Neural progenitor cell (in vitro differentiated cells): ENCODE data around the gene KPNA3. TPM values are rescaled to one million over a fixed set of nuclear protein-coding genes. Genes with fewer than 3 reads are reported as not detected.

Source experiments
- DNase-seq: peaks from one replicate; pipeline ENCODE4 v3.0.0-alpha.2; 2016; ENCODE audit warnings: low spot score
- H2AFZ ChIP-seq: fragments of 200-600 bp; sonication (generic); replicated peaks from 2 replicates; pipeline ENCODE4 v1.6.1; 2016; ENCODE audit warnings: antibody characterized with exemption
- H3F3A ChIP-seq: fragments of 200-600 bp; sonication (generic); 2 replicates; pipeline ENCODE4 v1.6.1; 2016; ENCODE audit warnings: antibody characterized with exemption, low read depth
- H3K27ac ChIP-seq: fragments of 200-600 bp; sonication (generic); 2 replicates; pipeline ENCODE4 v1.5.1; 2016; ENCODE audit warnings: mild to moderate bottlenecking
- H3K27me3 ChIP-seq: fragments of 200-600 bp; sonication (generic); 2 replicates; pipeline ENCODE4 v1.6.1; 2016; ENCODE audit warnings: mild to moderate bottlenecking, moderate library complexity
- H3K36me3 ChIP-seq: fragments of 200-600 bp; sonication (generic); 2 replicates; pipeline ENCODE4 v1.5.1; 2016
- H3K4me1 ChIP-seq: fragments of 200-600 bp; sonication (generic); 2 replicates; pipeline ENCODE4 v1.6.1; 2016; ENCODE audit warnings: mixed run types
- H3K4me2 ChIP-seq: fragments of 200-600 bp; sonication (generic); 2 replicates; pipeline ENCODE4 v1.6.1; 2016
- H3K4me3 ChIP-seq: fragments of 200-600 bp; sonication (generic); 2 replicates; pipeline ENCODE4 v1.5.1; 2016
- H3K79me2 ChIP-seq: fragments of 200-600 bp; sonication (generic); 2 replicates; pipeline ENCODE4 v1.6.1; 2016; ENCODE audit warnings: low read depth
- H3K9ac ChIP-seq: fragments of 200-600 bp; sonication (generic); 2 replicates; pipeline ENCODE4 v1.6.1; 2016
- H3K9me3 ChIP-seq: fragments of 200-600 bp; sonication (generic); 2 replicates; pipeline ENCODE4 v1.5.1; 2016; ENCODE audit warnings: low read depth
- H4K20me1 ChIP-seq: fragments of 200-600 bp; sonication (generic); 2 replicates; pipeline ENCODE4 v1.6.1; 2016; ENCODE audit warnings: low read depth
- H3K27ac Mint-ChIP-seq: 3 replicates; pipeline ENCODE4 v1.8.0; 2021; ENCODE audit warnings: mixed read lengths
- H3K27me3 Mint-ChIP-seq: 2 replicates; pipeline ENCODE4 v1.8.0; 2022; ENCODE audit warnings: low read depth, mild to moderate bottlenecking, inconsistent platforms, moderate library complexity, mixed read lengths; ENCODE audit not compliant: insufficient read depth
- H3K36me3 Mint-ChIP-seq: 3 replicates; pipeline ENCODE4 v1.8.0; 2021; ENCODE audit warnings: mixed read lengths
- H3K4me1 Mint-ChIP-seq: 3 replicates; pipeline ENCODE4 v1.8.0; 2021; ENCODE audit warnings: mixed read lengths
- H3K4me3 Mint-ChIP-seq: 3 replicates; pipeline ENCODE4 v1.8.0; 2021; ENCODE audit warnings: mild to moderate bottlenecking, moderate library complexity, mixed read lengths
- H3K9me3 Mint-ChIP-seq: 3 replicates; pipeline ENCODE4 v1.8.0; 2020; ENCODE audit warnings: mixed read lengths
- EZH2 ChIP-seq: fragments of 200-600 bp; sonication (generic); IDR thresholded peaks from 2 replicates; pipeline ENCODE4 v1.6.1; 2017; ENCODE audit warnings: antibody characterized with exemption, mild to moderate bottlenecking, moderate library complexity
- EZH2phosphoT487 ChIP-seq: fragments of 200-600 bp; sonication (generic); IDR thresholded peaks from 2 replicates; pipeline ENCODE4 v1.6.1; 2017; ENCODE audit warnings: antibody characterized with exemption
- total RNA-seq: library from RNA; depleted of rRNA; stranded (reverse); fragments of >200 nt; gene quantifications from 2 replicates; pipeline ENCODE4 v1.2.3, GENCODE V29; 2015; ENCODE audit warnings: low replicate concordance
- TF ChIP-seq, protein P1 (sequence below): fragments of 200-600 bp; sonication (generic); IDR thresholded peaks from 2 replicates; pipeline ENCODE4 v1.5.1; 2017; ENCODE audit warnings: antibody characterized with exemption, mild to moderate bottlenecking

Gene KPNA3, protein sequence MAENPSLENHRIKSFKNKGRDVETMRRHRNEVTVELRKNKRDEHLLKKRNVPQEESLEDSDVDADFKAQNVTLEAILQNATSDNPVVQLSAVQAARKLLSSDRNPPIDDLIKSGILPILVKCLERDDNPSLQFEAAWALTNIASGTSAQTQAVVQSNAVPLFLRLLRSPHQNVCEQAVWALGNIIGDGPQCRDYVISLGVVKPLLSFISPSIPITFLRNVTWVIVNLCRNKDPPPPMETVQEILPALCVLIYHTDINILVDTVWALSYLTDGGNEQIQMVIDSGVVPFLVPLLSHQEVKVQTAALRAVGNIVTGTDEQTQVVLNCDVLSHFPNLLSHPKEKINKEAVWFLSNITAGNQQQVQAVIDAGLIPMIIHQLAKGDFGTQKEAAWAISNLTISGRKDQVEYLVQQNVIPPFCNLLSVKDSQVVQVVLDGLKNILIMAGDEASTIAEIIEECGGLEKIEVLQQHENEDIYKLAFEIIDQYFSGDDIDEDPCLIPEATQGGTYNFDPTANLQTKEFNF
- total RNA-seq, result 37.4 and 49.4 TPM in 2 replicates

DNA sequence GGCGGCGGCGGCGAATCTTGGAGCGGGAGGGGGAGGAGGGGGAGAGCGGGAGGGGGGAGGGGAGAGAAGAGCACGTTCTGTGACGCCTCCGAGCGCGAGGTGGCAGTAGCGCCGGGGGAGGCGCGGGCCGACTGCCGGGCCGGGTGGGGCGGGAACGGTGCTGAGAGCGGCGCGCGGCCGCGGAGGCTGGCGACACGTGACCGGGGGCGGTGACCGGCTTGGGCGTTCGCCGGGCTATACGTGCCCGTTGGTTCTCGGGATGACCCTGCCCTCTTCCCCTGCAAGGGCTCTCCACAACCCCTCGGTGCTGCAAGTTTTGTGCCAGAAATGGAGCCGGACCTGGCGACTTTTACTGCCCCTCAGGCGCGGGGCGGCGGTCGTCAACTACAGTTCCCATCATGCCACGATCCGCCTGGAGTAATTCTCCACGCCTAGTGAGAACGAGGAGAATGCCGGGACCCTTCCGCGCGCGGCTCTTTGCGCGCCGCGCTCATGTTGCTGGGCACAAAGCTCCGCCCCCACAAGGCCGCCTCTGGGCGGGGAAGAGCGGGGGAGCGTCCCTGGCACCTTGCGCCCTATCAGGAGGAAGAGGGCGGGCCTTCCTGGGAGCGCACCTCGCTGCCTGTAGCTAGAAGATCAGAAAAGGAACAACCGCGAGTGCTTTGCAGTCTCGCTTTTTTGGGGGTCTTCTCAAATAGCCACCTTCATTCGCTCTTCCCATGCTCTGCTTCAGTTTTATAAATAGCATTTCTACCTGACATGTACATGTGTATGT lies at the start of gene KPNA3:
Gene KPNA3 (minus strand): TSS at position 133 of the 775 bp plus-strand sequence. CDS start 176 bp downstream, outside the sequence.
- Histone ChIP-seq H3K9ac (peak within 1 kb of the TSS; percentile 68), H3K79me2 (peaks cover 41% of the 10 kb centered on the region), H3K4me3 (peak within 1 kb of the TSS; percentile 80), H3K27ac (peak within 1 kb of the TSS; percentile 90), H3F3A (peaks cover 24% of the 10 kb centered on the region), H3K36me3 (no peaks in the 10 kb centered on the region), H3K4me2 (peak within 1 kb of the TSS; percentile 86), H3K9me3 (no peaks in the 10 kb centered on the region), H3K27me3 (no peaks in the 10 kb centered on the region), H3K4me1 (peaks cover 18% of the 10 kb centered on the region), H2AFZ (peak within 1 kb of the TSS; percentile 94), H4K20me1 (peaks cover 29% of the 10 kb centered on the region)
- peak; percentile 97 for DNase-seq
- Mint-ChIP-seq H3K27me3 (peaks cover 6% of the 10 kb centered on the region), H3K9me3 (no peaks in the 10 kb centered on the region), H3K36me3 (peaks cover 14% of the 10 kb centered on the region), H3K4me1 (peaks cover 28% of the 10 kb centered on the region), H3K27ac (peak within 1 kb of the TSS; percentile 97), H3K4me3 (peak within 1 kb of the TSS; percentile 100)
- no peak for TF ChIP-seq EZH2
- TF ChIP-seq, protein P1, sequence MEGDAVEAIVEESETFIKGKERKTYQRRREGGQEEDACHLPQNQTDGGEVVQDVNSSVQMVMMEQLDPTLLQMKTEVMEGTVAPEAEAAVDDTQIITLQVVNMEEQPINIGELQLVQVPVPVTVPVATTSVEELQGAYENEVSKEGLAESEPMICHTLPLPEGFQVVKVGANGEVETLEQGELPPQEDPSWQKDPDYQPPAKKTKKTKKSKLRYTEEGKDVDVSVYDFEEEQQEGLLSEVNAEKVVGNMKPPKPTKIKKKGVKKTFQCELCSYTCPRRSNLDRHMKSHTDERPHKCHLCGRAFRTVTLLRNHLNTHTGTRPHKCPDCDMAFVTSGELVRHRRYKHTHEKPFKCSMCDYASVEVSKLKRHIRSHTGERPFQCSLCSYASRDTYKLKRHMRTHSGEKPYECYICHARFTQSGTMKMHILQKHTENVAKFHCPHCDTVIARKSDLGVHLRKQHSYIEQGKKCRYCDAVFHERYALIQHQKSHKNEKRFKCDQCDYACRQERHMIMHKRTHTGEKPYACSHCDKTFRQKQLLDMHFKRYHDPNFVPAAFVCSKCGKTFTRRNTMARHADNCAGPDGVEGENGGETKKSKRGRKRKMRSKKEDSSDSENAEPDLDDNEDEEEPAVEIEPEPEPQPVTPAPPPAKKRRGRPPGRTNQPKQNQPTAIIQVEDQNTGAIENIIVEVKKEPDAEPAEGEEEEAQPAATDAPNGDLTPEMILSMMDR, result peak; percentile 38

DNA sequence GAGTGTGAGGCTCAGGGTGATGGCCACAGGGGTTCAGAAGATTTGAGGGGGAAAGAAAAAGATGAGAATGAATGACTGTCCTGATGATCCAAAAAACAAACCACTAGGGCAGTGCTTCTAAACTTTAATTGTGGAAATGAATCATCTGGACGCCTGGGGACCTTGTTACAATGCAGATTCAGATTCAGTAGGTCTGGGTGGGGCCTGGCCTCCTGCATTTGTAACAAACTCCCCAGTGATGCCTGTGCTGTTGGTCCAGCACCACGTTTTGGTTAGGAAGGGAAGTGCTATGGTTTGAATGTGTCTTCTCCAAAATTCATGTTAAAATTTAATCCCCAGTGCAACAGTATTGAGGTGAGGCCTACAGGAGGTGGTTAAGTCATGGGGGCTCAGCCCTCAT lies 49.5 kb upstream of the KPNA3 start:
- H2AFZ ChIP-seq, result no peak overlapping the region
- peaks cover under 1% of the 10 kb centered on the region for H3K27me3 ChIP-seq
- TF ChIP-seq EZH2 (no peak), EZH2phosphoT487 (no peak)
- TF ChIP-seq, protein P1, result no peak
- H4K20me1 ChIP-seq, result no peaks in the 10 kb centered on the region
- no peak overlapping the region for H3K9ac ChIP-seq
- Mint-ChIP-seq H3K27me3 (peaks cover 4% of the 10 kb centered on the region), H3K4me3 (no peak overlapping the region), H3K27ac (no peak overlapping the region), H3K9me3 (peaks cover 3% of the 10 kb centered on the region), H3K36me3 (no peaks in the 10 kb centered on the region), H3K4me1 (peaks cover 32% of the 10 kb centered on the region)
- no peak overlapping the region for H3K4me3 ChIP-seq
- H3F3A ChIP-seq, result no peaks in the 10 kb centered on the region
- no peak overlapping the region for H3K27ac ChIP-seq
- H3K36me3 ChIP-seq, result no peaks in the 10 kb centered on the region
- no peaks in the 10 kb centered on the region for H3K9me3 ChIP-seq
- H3K79me2 ChIP-seq, result no peaks in the 10 kb centered on the region
- H3K4me2 ChIP-seq, result no peak overlapping the region
- peaks cover 12% of the 10 kb centered on the region for H3K4me1 ChIP-seq
- DNase-seq, result no peak

DNA sequence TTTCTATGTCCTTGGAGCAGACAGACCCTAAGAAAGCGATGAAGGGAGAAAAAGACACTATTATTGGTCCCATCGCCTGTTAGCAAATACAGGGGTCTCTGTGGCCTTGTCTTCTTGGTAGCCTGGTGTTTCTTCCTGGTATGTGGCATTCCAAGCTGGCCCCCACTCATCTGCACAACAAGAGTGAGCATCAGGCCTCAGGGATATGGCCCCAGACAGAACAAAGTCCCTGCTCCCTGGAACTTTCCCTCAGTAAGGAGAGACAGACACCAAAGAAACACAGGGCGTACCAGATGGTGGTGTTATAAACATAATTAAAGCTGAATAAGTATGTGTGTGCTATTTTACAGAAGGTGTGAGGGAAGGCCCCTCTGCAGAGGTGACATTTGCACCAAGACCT lies 48.2 kb upstream of the KPNA3 start:
- Mint-ChIP-seq H3K27me3 (peaks cover 2% of the 10 kb centered on the region), H3K27ac (no peak overlapping the region), H3K36me3 (no peaks in the 10 kb centered on the region), H3K4me1 (peaks cover 41% of the 10 kb centered on the region), H3K9me3 (no peaks in the 10 kb centered on the region), H3K4me3 (no peak overlapping the region)
- DNase-seq, result no peak
- no peaks in the 10 kb centered on the region for H3K79me2 ChIP-seq
- H3K9ac ChIP-seq, result no peak overlapping the region
- peaks cover 3% of the 10 kb centered on the region for H3F3A ChIP-seq
- H3K4me1 ChIP-seq, result peaks cover 20% of the 10 kb centered on the region
- no peak overlapping the region for H3K4me2 ChIP-seq
- TF ChIP-seq, protein P1, result no peak
- no peak for TF ChIP-seq EZH2
- TF ChIP-seq EZH2phosphoT487, result no peak
- no peak overlapping the region for H3K4me3 ChIP-seq
- no peaks in the 10 kb centered on the region for H3K9me3 ChIP-seq
- no peaks in the 10 kb centered on the region for H4K20me1 ChIP-seq
- H2AFZ ChIP-seq, result no peak overlapping the region
- no peaks in the 10 kb centered on the region for H3K36me3 ChIP-seq
- no peak overlapping the region for H3K27ac ChIP-seq
- H3K27me3 ChIP-seq, result no peaks in the 10 kb centered on the region
